Hepatocyte (in vitro differentiated cells): ENCODE results near the gene LGALS7B. TPM values are rescaled to one million over a fixed set of nuclear protein-coding genes. Genes with fewer than 3 reads are reported as not detected.

Experiments used
- DNase-seq: peaks from one replicate; pipeline ENCODE4 v3.0.0-alpha.2; 2016; ENCODE audit warnings: low spot score
- H2AFZ ChIP-seq: fragments of 200-600 bp; sonication (generic); 2 replicates; pipeline ENCODE4 v1.6.0; 2016; ENCODE audit warnings: antibody characterized with exemption, mild to moderate bottlenecking
- H3K27ac ChIP-seq: fragments of 200-600 bp; sonication (generic); 2 replicates; pipeline ENCODE4 v1.5.1; 2016; ENCODE audit warnings: mild to moderate bottlenecking
- H3K27me3 ChIP-seq: fragments of 200-600 bp; sonication (generic); 2 replicates; pipeline ENCODE4 v1.6.1; 2016
- H3K36me3 ChIP-seq: fragments of 200-600 bp; sonication (generic); replicated peaks from 2 replicates; pipeline ENCODE4 v1.5.1; 2016; ENCODE audit warnings: low read depth; ENCODE audit not compliant: insufficient read depth
- H3K4me1 ChIP-seq: fragments of 200-600 bp; sonication (generic); 2 replicates; pipeline ENCODE4 v1.5.1; 2016; ENCODE audit warnings: mild to moderate bottlenecking, moderate library complexity; ENCODE audit not compliant: insufficient read depth
- H3K4me2 ChIP-seq: fragments of 200-600 bp; sonication (generic); 2 replicates; pipeline ENCODE4 v1.6.0; 2016
- H3K4me3 ChIP-seq: fragments of 200-600 bp; sonication (generic); 2 replicates; pipeline ENCODE4 v1.5.1; 2016; ENCODE audit warnings: mild to moderate bottlenecking
- H3K79me2 ChIP-seq: fragments of 200-600 bp; sonication (generic); 2 replicates; pipeline ENCODE4 v1.6.0; 2017; ENCODE audit warnings: mild to moderate bottlenecking
- H3K9me2 ChIP-seq: fragments of 200-600 bp; sonication (generic); replicated peaks from 2 replicates; pipeline ENCODE4 v1.6.0; 2017; ENCODE audit warnings: mild to moderate bottlenecking; ENCODE audit not compliant: insufficient read depth
- H3K9me3 ChIP-seq: fragments of 200-600 bp; sonication (generic); 2 replicates; pipeline ENCODE4 v1.5.1; 2016; ENCODE audit warnings: low read depth, mild to moderate bottlenecking
- H4K20me1 ChIP-seq: fragments of 200-600 bp; sonication (generic); 2 replicates; pipeline ENCODE4 v1.6.0; 2016; ENCODE audit warnings: mild to moderate bottlenecking; ENCODE audit not compliant: insufficient read depth, poor library complexity, severe bottlenecking
- EZH2 ChIP-seq: fragments of 200-600 bp; sonication (generic); IDR thresholded peaks from 2 replicates; pipeline ENCODE4 v1.6.1; 2016; ENCODE audit warnings: antibody characterized with exemption, mild to moderate bottlenecking, borderline replicate concordance
- EZH2phosphoT487 ChIP-seq: fragments of 200-600 bp; sonication (generic); IDR thresholded peaks from one replicate; pipeline ENCODE4 v1.6.1; 2018; ENCODE audit warnings: antibody characterized with exemption, mild to moderate bottlenecking, low read depth, moderate library complexity; ENCODE audit not compliant: unreplicated experiment, severe bottlenecking
- WGBS: methylation state at CpG from one replicate; pipeline ENCODE4 v1.1.6; 2016; ENCODE audit warnings: low lambda C conversion rate; ENCODE audit errors: missing lambda C conversion rate; 5-methylcytosine and 5-hydroxymethylcytosine counted together
- polyA plus RNA-seq: library from polyadenylated mRNA; unstranded; fragments of >200 nt; fragmentation: Nextera tagmentation; extraction: Ambion mirVana; gene quantifications from 2 replicates; pipeline ENCODE4 v1.2.1, GENCODE V29; 2016
- total RNA-seq: library from RNA; depleted of rRNA; stranded (reverse); fragments of >200 nt; gene quantifications from 2 replicates; pipeline ENCODE4 v1.2.3, GENCODE V29; 2014
- TF ChIP-seq, protein P1 (sequence below): fragments of 200-600 bp; sonication (generic); IDR thresholded peaks from 2 replicates; pipeline ENCODE4 v1.5.1; 2016; ENCODE audit warnings: antibody characterized with exemption, mild to moderate bottlenecking; ENCODE audit not compliant: poor library complexity

LGALS7B gene
- total and polyA plus RNA-seq, 2 experiments from 2014 or later, result not detected

DNA sequence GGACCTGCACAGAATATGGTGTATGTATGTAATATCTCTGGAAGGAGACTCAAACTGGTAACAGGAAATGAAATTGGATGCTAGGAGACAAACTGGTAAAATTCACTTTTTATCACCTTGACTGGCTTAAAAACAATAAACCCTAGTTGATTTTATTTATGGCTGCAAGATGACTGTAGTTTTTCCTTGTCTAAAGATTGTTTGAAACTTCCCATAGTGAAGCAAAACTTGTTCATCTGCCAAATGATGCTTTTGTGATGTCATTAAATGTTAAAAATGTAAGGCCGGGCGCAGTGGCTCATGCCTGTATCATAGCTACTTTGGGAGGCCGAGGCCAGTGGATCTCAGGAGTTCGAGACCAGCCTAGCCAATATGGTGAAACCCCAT, 45.1 kb downstream of the LGALS7B start:
- no peak overlapping the region for H3K27ac ChIP-seq

DNA sequence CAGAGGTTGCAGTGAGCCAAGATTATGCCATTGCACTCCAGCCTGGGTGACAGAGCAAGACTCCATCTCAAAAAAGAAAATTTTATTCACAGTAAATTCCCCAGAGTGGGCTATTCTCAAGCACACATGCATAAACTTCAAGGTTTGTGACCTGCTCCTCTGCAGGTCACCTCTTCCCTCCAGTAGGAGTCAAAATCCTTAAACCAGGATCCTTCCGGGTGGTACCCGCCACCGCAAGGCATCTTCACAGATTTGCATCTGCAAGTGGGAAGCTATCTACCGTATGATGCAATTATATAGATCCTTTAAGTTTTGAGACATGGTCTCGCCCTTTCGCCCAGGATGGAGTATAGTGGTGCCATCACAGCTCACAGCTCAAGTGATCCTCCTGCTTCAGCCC, 45.6 kb downstream of the LGALS7B start:
- Histone ChIP-seq H3K79me2 (peaks cover 20% of the 10 kb centered on the region), H3K27ac (no peak overlapping the region), H4K20me1 (peaks cover 7% of the 10 kb centered on the region), H3K9me3 (no peaks in the 10 kb centered on the region), H3K4me3 (no peak overlapping the region), H2AFZ (no peak overlapping the region), H3K9me2 (no peaks in the 10 kb centered on the region), H3K4me2 (no peak overlapping the region), H3K27me3 (no peaks in the 10 kb centered on the region), H3K4me1 (peaks cover 45% of the 10 kb centered on the region), H3K36me3 (peaks cover 6% of the 10 kb centered on the region)
- DNase-seq, result no peak
- 98% methylated on average over 6 of the region's 6 CpGs for WGBS
- TF ChIP-seq EZH2phosphoT487 (no peak), EZH2 (no peak)
- TF ChIP-seq, protein P1, sequence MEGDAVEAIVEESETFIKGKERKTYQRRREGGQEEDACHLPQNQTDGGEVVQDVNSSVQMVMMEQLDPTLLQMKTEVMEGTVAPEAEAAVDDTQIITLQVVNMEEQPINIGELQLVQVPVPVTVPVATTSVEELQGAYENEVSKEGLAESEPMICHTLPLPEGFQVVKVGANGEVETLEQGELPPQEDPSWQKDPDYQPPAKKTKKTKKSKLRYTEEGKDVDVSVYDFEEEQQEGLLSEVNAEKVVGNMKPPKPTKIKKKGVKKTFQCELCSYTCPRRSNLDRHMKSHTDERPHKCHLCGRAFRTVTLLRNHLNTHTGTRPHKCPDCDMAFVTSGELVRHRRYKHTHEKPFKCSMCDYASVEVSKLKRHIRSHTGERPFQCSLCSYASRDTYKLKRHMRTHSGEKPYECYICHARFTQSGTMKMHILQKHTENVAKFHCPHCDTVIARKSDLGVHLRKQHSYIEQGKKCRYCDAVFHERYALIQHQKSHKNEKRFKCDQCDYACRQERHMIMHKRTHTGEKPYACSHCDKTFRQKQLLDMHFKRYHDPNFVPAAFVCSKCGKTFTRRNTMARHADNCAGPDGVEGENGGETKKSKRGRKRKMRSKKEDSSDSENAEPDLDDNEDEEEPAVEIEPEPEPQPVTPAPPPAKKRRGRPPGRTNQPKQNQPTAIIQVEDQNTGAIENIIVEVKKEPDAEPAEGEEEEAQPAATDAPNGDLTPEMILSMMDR, result no peak

More for the DNA sequence above, 45.1 kb downstream of the LGALS7B start:
- H4K20me1 ChIP-seq, result peaks cover 4% of the 10 kb centered on the region
- H3K4me2 ChIP-seq, result no peak overlapping the region
- no peak for TF ChIP-seq EZH2
- TF ChIP-seq, protein P1, result no peak
- no peak for TF ChIP-seq EZH2phosphoT487
- no peak for DNase-seq
- H3K9me3 ChIP-seq, result no peaks in the 10 kb centered on the region
- 93% methylated on average over 4 of the region's 4 CpGs for WGBS
- H3K9me2 ChIP-seq, result no peaks in the 10 kb centered on the region
- H3K27me3 ChIP-seq, result no peaks in the 10 kb centered on the region
- H3K4me3 ChIP-seq, result no peak overlapping the region
- H3K4me1 ChIP-seq, result peaks cover 40% of the 10 kb centered on the region
- peaks cover 1% of the 10 kb centered on the region for H3K36me3 ChIP-seq
- H3K79me2 ChIP-seq, result peaks cover 19% of the 10 kb centered on the region
- H2AFZ ChIP-seq, result no peak overlapping the region

DNA sequence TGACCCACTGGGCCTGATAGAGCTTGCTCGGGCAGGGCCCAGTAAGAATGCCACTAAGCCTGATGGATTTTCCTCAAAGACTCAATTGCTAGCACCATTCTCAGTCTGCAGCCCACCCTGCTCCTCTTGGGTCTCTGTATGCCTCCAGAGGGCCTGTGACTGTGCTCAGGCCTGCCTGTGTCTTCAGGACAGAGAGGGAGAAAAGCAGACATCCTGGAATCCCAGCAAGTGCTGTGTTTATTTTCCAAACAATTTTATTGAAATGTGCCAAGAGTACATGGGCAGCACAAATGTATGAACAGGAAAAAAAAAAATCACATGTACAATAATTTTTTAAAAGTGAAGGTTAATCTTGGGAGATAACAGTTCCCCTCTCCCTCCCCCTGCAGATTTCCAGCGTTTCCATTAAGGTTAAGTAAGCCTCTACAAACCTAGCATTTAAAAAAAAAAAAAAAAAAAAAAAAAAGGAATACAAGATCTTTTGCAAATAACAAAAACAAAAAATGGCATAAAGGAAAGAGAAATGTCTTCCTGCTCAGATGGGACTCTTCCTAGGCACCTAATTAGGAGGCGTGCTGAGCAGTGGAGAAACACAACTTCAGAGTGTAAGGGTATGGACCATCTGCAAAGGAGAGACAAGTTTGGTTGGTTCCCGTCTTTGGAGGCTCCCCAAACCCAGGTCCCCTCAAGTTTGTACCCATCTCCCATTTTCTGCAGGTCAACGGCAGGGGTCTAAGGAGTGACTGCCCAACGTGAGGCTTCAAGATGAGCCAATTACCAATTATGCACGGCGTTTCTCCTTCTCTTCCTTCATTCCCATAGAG, 47.4 kb downstream of the LGALS7B start:
- Histone ChIP-seq H2AFZ (no peak overlapping the region), H3K4me3 (no peak overlapping the region), H3K79me2 (peaks cover 19% of the 10 kb centered on the region), H3K4me2 (no peak overlapping the region), H3K9me3 (no peaks in the 10 kb centered on the region), H3K9me2 (no peaks in the 10 kb centered on the region), H3K27ac (peak overlapping the region; percentile 99), H4K20me1 (peaks cover 17% of the 10 kb centered on the region), H3K36me3 (peaks cover 8% of the 10 kb centered on the region), H3K27me3 (no peaks in the 10 kb centered on the region), H3K4me1 (peaks cover 38% of the 10 kb centered on the region)
- no peak for TF ChIP-seq EZH2
- TF ChIP-seq, protein P1, result no peak
- no peak for TF ChIP-seq EZH2phosphoT487
- no peak for DNase-seq
- WGBS, result 80% methylated on average over 8 of the region's 8 CpGs
